NCI-H526 (cell line): ENCODE measurements around the gene PTPRR.

Experiments
- DNase-seq, 2 experiments: peaks; one replicate each; lab custom pipeline; 2025; lab: John Stamatoyannopoulos, UW

The PTPRR gene

DNA sequence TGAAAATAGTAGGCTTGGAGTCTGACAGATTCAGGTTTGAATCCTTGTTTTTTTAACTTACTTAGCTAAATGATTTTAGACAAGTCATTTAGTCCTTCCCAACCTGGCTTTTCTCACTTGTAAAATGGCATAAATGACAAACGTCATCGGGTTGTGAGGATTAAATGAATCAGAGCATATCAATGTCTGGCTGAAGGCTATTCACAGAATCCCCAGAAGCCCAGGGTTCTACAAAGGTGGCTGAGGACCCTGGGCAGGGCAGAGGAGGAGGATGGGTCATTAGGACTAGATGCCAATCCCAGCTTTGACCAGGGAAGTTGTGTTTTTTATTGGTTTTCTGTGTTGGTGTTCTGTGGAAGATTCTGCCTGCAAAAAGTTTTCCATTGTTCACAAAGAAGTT is 275.7 kb downstream of the PTPRR start:
- no peak for DNase-seq

GRCh38 chr12:70643939-70644338 is 276.6 kb downstream of the PTPRR start:
- no peak for DNase-seq

- DNase-seq: no peak
Measured at GRCh38 chr12:70641691-70642090, 278.8 kb downstream of the PTPRR start.

GRCh38 chr12:70640901-70641300 is 279.6 kb downstream of the PTPRR start:
- DNase-seq: no peak

DNA sequence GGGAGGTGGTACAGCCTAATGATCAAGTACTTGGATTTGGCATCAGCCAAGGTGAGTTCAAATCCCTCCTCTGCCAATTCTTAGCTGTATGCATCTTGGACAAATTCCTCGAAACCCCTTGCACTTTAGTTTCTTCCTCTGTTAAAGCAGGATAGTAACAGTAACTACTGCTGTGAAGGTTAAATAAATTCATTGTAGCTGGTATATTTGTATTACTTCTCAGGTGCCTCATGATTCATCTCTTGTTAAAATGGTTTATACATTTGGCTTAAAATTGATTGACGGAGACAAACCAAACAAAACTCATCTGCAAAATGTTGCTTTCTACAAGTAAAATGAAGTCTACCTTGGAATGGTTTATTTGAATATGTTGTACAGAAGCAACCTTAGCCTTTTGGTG is 281.0 kb downstream of the PTPRR start:
- DNase-seq: no peak

- DNase-seq: no peak
Measured at GRCh38 chr12:70638639-70639360, 281.7 kb downstream of the PTPRR start.

- no peak for DNase-seq
Measured at GRCh38 chr12:70637303-70638085, 283.0 kb downstream of the PTPRR start, which contains the start of gene PTPRB. TSS of gene PTPRB (minus strand) at chr12:70637429. CDS start at chr12:70637395, 34 bp downstream.

DNA sequence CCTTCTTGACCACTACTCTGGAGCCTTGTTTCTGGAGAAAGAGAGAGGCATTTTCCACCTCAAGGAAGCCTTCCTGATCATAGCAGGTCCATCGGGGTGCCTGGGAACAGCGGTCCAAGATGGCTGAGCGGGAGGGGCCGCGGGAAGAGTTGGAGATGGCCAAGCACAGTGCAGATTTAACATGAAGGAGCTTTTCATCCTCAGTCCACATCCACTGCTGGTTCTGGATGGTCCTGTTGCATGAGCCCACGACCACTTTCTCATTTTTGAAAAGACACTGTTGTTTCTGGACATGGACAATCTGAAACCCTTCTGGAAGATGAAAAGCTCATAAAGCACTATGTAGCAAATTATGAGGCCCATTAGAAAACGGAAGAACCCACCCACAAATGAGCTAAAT is 284.8 kb downstream of the PTPRR start:
- DNase-seq: no peak

DNA sequence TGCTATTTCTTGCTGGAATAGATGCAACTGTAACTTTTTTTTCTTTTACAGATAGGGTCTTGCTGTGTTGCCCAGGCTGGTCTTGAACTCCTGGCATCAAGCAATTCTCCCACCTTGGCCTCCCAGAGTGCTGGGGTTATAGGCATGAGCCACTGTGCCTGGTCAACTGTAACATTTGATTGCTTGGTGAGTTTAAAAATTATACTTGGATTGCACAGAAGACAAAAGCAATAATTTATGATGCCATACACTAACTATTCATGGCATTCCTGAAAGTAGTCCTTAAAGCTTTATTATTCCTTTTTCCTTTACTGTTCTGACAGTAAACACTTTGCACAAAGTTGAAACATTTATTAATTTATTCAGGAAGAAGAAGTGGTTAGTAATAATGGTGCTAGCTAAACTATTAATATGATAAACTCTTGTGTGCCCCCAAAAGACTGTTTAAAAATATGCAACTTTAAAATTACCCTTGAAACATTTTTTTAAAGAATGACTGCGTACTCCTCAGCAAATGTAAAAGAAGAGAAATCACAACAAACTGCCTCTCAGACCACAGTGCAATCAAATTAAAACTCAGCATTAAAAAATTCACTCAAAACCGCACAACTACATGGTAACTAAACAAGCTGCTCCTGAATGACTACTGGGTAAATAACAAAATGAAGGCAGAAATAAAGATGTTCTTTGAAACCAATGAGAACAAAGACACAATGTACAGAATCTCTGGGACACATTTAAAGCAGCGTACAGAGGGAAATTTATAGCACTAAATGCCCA is 291.6 kb downstream of the PTPRR start:
- DNase-seq: no peak

- no peak for DNase-seq
Measured at GRCh38 chr12:70627677-70628076, 292.9 kb downstream of the PTPRR start.

DNA sequence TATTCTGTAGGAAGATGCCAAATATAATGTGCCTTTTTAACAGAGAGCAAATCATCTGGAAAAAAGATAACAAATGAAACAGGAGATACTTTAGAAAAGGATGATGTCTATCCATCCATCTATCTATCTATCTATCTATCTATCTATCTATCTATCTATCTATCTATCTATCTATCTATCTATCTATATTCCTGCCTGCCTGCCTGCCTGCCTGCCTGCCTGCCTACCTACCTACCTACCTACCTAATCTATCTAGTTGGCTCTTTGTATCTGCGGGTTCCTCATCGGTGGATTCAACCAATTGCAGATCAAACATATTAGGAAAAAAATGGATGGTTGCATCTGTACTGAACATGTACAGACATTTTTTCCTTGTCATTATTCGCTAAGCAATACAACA is 294.4 kb downstream of the PTPRR start:
- DNase-seq: no peak

- no peak for DNase-seq
Measured at GRCh38 chr12:70619471-70620152, 300.9 kb downstream of the PTPRR start.

DNA sequence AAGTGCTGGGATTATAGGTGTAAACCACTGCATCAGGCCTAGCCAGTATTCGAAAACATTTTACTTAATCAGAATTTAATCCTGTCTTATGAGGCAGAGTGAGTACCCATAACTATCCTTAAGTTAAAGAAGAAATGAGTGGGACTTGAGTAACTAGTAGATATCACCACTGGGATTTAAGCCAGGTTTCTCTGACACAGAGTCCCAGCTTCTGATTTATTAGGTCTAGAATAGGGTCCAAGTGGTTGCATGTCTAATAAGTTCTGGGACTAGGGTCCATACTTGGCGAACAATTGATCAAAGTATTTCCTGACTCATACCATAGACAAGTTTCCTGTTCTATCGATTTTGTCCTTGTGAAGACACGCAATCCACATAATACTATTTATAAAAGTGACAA is 302.2 kb downstream of the PTPRR start:
- no peak for DNase-seq

- DNase-seq: no peak
Measured at GRCh38 chr12:70617450-70617849, 303.1 kb downstream of the PTPRR start.

- no peak for DNase-seq
Measured at GRCh38 chr12:70615174-70615866, 305.2 kb downstream of the PTPRR start.

DNA sequence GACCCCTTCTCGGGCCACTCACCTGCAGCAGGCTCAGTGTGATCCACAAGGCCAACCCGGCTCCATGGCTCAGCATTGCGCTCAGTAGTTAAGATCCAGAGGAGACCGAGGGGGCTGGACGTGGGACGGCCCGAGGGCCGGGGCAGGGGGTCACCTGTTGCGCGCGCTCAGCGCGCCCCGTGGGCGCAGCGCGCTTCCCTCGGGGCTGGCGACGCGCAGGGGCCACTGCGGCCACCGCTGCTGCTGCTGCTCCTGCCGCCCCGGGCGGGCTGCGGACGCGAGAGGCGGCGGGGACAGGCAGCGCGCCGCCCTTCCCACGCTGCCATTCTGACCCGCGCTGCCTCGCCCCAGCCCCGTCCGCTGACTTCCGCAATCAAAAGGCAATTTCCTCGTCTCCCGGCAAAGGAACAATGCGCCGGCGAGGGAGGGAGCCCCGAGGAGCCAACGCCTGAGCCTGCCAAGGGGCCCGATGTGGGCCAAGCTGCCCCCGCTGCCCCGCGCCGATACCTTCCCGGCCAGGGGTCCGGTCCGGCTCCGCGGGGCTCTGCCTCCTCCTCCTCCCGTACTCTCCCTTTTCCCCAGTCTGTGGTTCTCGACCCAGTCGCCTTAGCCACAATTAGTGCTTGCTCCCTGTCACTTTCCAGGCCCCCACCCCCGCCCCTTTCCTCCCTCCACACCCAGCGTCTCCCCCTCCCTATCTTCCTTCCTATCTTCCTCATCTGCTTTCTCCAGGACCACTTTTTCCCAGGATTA is 310.6 kb downstream of the PTPRR start:
- DNase-seq: peak in 1 of 2 experiments; percentile 72

DNA sequence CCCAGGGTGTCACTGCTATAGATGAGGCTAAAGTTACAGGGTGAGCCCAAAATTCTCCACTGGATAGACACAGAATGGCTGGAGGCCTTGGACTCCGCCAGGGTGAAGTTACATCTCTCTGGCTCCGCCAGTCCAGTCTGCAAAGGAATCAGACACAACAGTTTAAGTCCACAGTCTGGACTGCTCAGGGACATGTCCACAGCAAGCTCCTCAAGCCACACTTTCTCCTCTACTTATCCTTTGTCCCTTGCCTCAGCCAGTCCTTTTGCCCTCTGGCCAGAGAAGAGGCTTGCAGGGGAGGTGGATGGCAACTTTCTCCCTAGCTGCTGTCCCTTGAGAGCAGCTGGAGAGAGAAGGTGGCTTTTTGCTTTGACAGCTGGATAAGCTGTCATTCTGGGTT is 311.3 kb downstream of the PTPRR start:
- peak in 1 of 2 experiments; percentile 32 for DNase-seq

- no peak for DNase-seq
Measured at GRCh38 chr12:70608184-70608583, 312.4 kb downstream of the PTPRR start.

DNA sequence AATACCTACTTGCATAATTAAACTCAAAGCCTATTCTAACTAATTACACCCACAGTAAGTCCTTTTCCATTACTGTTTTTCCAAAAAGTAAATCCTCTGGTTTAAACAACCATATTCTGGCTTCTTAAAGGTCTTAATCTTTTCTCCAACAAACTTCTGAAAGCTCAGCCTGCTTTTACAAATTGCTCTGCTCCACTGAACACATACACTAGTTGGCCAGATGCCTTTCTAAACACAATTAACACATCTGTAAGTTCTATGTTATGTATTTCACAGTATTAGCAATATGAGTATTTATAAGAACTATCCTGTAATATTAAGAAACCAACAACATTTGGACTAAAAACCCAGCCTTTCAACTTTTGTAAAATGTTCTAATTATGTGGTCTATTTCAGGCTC is 313.4 kb downstream of the PTPRR start:
- no peak for DNase-seq

DNA sequence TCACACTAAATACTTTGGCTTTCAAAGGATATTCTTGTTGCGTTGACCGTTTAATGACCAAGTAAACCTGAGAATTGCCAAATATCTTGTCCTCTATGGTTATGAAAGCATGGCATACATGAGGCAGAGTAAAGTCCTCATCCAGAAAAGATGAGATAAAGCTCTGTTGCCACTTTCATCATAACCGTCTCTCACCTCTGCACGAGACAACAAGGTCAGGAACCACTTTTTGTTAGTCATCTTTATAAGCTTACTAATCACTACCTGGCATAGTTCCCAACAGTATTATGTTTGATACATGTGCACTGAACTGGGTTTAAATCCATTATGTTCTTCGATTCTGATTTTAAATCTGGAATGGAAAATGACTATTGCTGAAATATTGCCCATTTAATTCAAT is 314.6 kb downstream of the PTPRR start:
- no peak for DNase-seq

GRCh38 chr12:70604662-70605061 is 315.9 kb downstream of the PTPRR start:
- DNase-seq: no peak
